NOMO-1 treated with dmso at 0.1 percent for 144 hours (cell line): ENCODE results near the gene ARHGEF7.

Experiments
- DNase-seq: peaks from one replicate; lab custom pipeline; 2025; ENCODE audit not compliant: unreplicated experiment; lab: John Stamatoyannopoulos, UW

The ARHGEF7 gene

GRCh38 chr13:111216166-111216960 lies 101.3 kb downstream of the ARHGEF7 start:
- DNase-seq: no peak

GRCh38 chr13:111217641-111218040 lies 102.5 kb downstream of the ARHGEF7 start:
- DNase-seq: no peak

GRCh38 chr13:111219280-111219679 lies 104.2 kb downstream of the ARHGEF7 start:
- DNase-seq: no peak

- DNase-seq: no peak
These were observed 104.8 kb downstream of the ARHGEF7 start for GRCh38 chr13:111219950-111220349.

- DNase-seq: no peak
These were observed 110.1 kb downstream of the ARHGEF7 start for GRCh38 chr13:111225166-111225565.

- DNase-seq: no peak
These were observed 110.9 kb downstream of the ARHGEF7 start for GRCh38 chr13:111225810-111226546.

- no peak for DNase-seq
These were observed 112.3 kb downstream of the ARHGEF7 start for GRCh38 chr13:111227405-111227804.

GRCh38 chr13:111228262-111229144 lies 113.4 kb downstream of the ARHGEF7 start:
- no peak for DNase-seq

- DNase-seq: no peak
These were observed 115.3 kb downstream of the ARHGEF7 start for GRCh38 chr13:111230385-111230930.

GRCh38 chr13:111232191-111232590 lies 117.1 kb downstream of the ARHGEF7 start:
- DNase-seq: no peak

GRCh38 chr13:111233080-111233479 lies 118.0 kb downstream of the ARHGEF7 start:
- no peak for DNase-seq

GRCh38 chr13:111239764-111240670 lies 124.9 kb downstream of the ARHGEF7 start:
- no peak for DNase-seq

- DNase-seq: no peak
These were observed 126.1 kb downstream of the ARHGEF7 start for GRCh38 chr13:111241006-111241755.

GRCh38 chr13:111241862-111242261 lies 126.8 kb downstream of the ARHGEF7 start:
- DNase-seq: no peak

GRCh38 chr13:111242585-111242984 lies 127.5 kb downstream of the ARHGEF7 start:
- no peak for DNase-seq

- no peak for DNase-seq
These were observed 128.9 kb downstream of the ARHGEF7 start for GRCh38 chr13:111243981-111244380.

- no peak for DNase-seq
These were observed 130.7 kb downstream of the ARHGEF7 start for GRCh38 chr13:111245576-111246384.

GRCh38 chr13:111247552-111247951 lies 132.4 kb downstream of the ARHGEF7 start:
- DNase-seq: no peak
